Measurements from ENCODE around the gene FAM120AOS. TPM values are rescaled to one million over a fixed set of nuclear protein-coding genes. Genes with fewer than 3 reads are reported as not detected.
A peak's percentile ranks its signal among the peaks of the same experiment; 100 is the strongest.

Gene FAM120AOS
- total and polyA plus RNA-seq, 2 experiments from 2014 or later: 36.6 to 43.4 TPM

DNA sequence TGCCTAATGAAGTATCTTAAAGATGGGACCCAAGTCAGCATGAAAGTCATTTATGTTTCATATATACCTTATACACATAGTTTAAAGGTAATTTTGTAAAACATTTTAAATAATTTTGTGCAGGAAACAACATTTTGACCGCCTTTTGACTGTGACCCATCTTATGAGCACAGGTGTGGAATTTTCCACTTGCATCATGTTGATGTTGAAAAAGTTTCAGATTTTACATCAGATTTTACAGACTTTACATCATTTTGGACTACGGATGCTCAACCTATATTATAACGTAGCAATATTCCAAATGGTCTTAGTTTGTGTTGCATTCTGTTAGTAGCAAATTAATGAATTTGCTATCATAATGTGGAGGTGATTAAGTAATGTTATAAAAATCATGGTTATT lies 21.7 kb upstream of the FAM120AOS start:
- no peak for TF ChIP-seq EZH2 (IDR thresholded peaks at IDR 0.05; ENCODE audit: insufficient read depth, poor library complexity, severe bottlenecking)
- no peak for TF ChIP-seq EZH2phosphoT487 (IDR thresholded peaks at IDR 0.05; ENCODE audit: insufficient read depth, low read depth)
- Histone ChIP-seq H3K79me2 (ENCODE audit: insufficient read depth) (peaks cover 100% of the 10 kb centered on the region), H3K9me2 (ENCODE audit: insufficient read depth) (no peaks in the 10 kb centered on the region), H3K9ac (no peak overlapping the region), H3K4me1 (ENCODE audit: insufficient read depth) (peaks cover 18% of the 10 kb centered on the region), H3K27me3 (replicated peaks; ENCODE audit: insufficient read depth) (no peaks in the 10 kb centered on the region), H2AFZ (no peak overlapping the region), H3F3A (ENCODE audit: insufficient read depth) (peaks cover 4% of the 10 kb centered on the region; the same call in 1 of the 2 replicates), H4K20me1 (ENCODE audit: insufficient read depth) (0 out of 2 replicates have a peak, but pooled peaks cover 11% of the 10 kb centered on the region), H3K4me2 (ENCODE audit: unreplicated experiment) (no peak overlapping the region), H3K4me3 (no peak overlapping the region), H3K36me3 (ENCODE audit: low read depth) (0 out of 2 replicates have a peak, but pooled peaks cover 16% of the 10 kb centered on the region), H3K9me3 (ENCODE audit: low read depth) (no peaks in the 10 kb centered on the region), H3K27ac (no peak overlapping the region)
- DNase-seq: no peak
- in situ Hi-C loops (cut with MboI): no loop called here
- WGBS, 2 experiments (ENCODE audit: low coverage in 1 of 2, low lambda C conversion rate in 2 of 2, missing lambda C conversion rate in 2 of 2): 96 to 98% methylated on average over 3 of the region's 3 CpGs

DNA sequence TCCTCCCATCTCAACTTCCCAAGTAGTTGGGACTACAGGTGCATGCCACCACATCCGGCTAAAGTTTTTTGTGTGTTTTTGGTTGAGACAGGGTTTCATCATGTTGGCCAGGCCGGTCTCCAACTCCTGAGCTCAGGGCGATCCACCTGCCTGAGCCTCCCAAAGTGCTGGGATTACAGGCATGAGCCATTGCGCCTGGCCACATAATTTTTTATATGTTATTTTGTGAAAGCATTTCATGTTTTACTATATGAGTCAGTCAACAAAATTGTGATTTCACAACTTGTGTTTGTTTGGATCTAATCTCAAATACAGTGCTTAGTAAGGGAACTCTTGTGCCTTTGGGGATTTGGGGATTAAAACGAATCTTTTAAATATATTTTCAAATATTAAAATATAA lies 20.0 kb upstream of the FAM120AOS start:
- in situ Hi-C loops (cut with MboI): no loop called here

DNA sequence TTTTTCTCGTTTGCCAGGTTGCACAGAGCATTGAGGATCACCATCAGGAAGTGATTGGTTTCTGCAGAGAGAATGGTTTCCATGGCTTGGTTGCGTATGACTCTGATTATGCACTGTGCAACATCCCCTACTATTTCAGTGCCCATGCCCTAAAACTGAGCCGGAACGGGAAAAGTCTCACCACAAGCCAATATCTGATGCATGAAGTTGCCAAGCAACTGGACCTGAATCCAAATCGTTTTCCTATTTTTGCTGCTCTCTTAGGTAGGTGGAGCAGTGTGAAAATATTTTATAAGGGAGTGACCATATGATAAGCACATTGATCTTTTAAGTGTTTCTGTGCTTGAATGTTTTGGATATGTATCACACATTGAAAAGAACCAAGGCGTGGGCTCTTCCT lies 17.7 kb upstream of the FAM120AOS start:
- peak overlapping the region; percentile 36 for H3K27ac ChIP-seq
- no peaks in the 10 kb centered on the region for H3K9me2 ChIP-seq (ENCODE audit: insufficient read depth)
- no peak overlapping the region for H3K4me3 ChIP-seq
- peaks cover 100% of the 10 kb centered on the region for H3K79me2 ChIP-seq (ENCODE audit: insufficient read depth)
- peaks cover 5% of the 10 kb centered on the region; the same call in 1 of the 2 replicates for H4K20me1 ChIP-seq (ENCODE audit: insufficient read depth)
- H3F3A ChIP-seq (ENCODE audit: insufficient read depth): peaks cover 4% of the 10 kb centered on the region; the same call in 1 of the 2 replicates
- TF ChIP-seq EZH2 (IDR thresholded peaks at IDR 0.05; ENCODE audit: insufficient read depth, poor library complexity, severe bottlenecking): no peak
- TF ChIP-seq EZH2phosphoT487 (IDR thresholded peaks at IDR 0.05; ENCODE audit: insufficient read depth, low read depth): no peak
- peaks cover 31% of the 10 kb centered on the region for H3K4me1 ChIP-seq (ENCODE audit: insufficient read depth)
- 27% methylated on average over 6 of the region's 6 CpGs for WGBS, 2 experiments (ENCODE audit: low coverage in 1 of 2, low lambda C conversion rate in 2 of 2, missing lambda C conversion rate in 2 of 2)
- peak overlapping the region; percentile 41 for H3K4me2 ChIP-seq (ENCODE audit: unreplicated experiment)
- no peaks in the 10 kb centered on the region for H3K27me3 ChIP-seq (replicated peaks; ENCODE audit: insufficient read depth)
- no peaks in the 10 kb centered on the region for H3K9me3 ChIP-seq (ENCODE audit: low read depth)
- peak; percentile 46 for DNase-seq
- in situ Hi-C loops (cut with MboI): no loop called here
- H3K9ac ChIP-seq: no peak overlapping the region
- 0 out of 2 replicates have a peak, but pooled peaks cover 2% of the 10 kb centered on the region for H3K36me3 ChIP-seq (ENCODE audit: low read depth)
- no peak overlapping the region for H2AFZ ChIP-seq

More for the DNA sequence above, 20.0 kb upstream of the FAM120AOS start:
- TF ChIP-seq EZH2phosphoT487 (IDR thresholded peaks at IDR 0.05; ENCODE audit: insufficient read depth, low read depth) (no peak), EZH2 (IDR thresholded peaks at IDR 0.05; ENCODE audit: insufficient read depth, poor library complexity, severe bottlenecking) (no peak)
- DNase-seq: peak; percentile 70
- no peak overlapping the region for H3K4me2 ChIP-seq (ENCODE audit: unreplicated experiment)
- no peaks in the 10 kb centered on the region for H3K27me3 ChIP-seq (replicated peaks; ENCODE audit: insufficient read depth)
- H3K36me3 ChIP-seq (ENCODE audit: low read depth): 0 out of 2 replicates have a peak, but pooled peaks cover 16% of the 10 kb centered on the region
- peaks cover 100% of the 10 kb centered on the region for H3K79me2 ChIP-seq (ENCODE audit: insufficient read depth)
- no peak overlapping the region for H2AFZ ChIP-seq
- no peaks in the 10 kb centered on the region for H3K9me3 ChIP-seq (ENCODE audit: low read depth)
- H3K4me3 ChIP-seq: no peak overlapping the region
- H3K4me1 ChIP-seq (ENCODE audit: insufficient read depth): peaks cover 31% of the 10 kb centered on the region
- no peak overlapping the region for H3K9ac ChIP-seq
- no peaks in the 10 kb centered on the region for H3K9me2 ChIP-seq (ENCODE audit: insufficient read depth)
- H3F3A ChIP-seq (ENCODE audit: insufficient read depth): peaks cover 4% of the 10 kb centered on the region; the same call in 1 of the 2 replicates
- WGBS, 2 experiments (ENCODE audit: low coverage in 1 of 2, low lambda C conversion rate in 2 of 2, missing lambda C conversion rate in 2 of 2): 69% methylated on average over 5 of the region's 5 CpGs
- H3K27ac ChIP-seq: peak overlapping the region; percentile 16; the same call in 1 of the 2 replicates
- 0 out of 2 replicates have a peak, but pooled peaks cover 11% of the 10 kb centered on the region for H4K20me1 ChIP-seq (ENCODE audit: insufficient read depth)

DNA sequence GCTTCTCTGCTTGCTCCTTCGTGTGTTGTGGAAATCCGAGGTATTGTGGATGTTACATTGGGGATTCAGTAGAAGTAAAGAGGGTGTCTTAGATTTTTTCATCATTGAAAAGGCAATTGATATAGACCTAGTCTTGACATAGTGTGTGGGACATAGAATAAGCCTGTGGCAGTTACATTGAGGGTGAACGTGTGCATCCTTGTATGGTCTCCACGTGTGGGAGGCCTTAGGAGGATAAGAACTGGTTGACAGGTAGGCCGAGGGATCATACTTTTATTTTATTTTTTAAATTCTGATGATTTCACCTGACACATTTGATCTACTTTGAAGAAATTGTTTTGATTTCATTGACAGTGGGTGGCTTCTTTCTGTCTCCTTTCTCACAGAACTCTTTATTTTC lies 17.0 kb upstream of the FAM120AOS start:
- WGBS, 2 experiments (ENCODE audit: low coverage in 1 of 2, low lambda C conversion rate in 2 of 2, missing lambda C conversion rate in 2 of 2): 84 to 89% methylated on average over 5 of the region's 5 CpGs
- Histone ChIP-seq H3K9me2 (ENCODE audit: insufficient read depth) (no peaks in the 10 kb centered on the region), H3K79me2 (ENCODE audit: insufficient read depth) (peaks cover 100% of the 10 kb centered on the region), H3K27ac (peak overlapping the region; percentile 36; the same call in 1 of the 2 replicates), H3K27me3 (replicated peaks; ENCODE audit: insufficient read depth) (no peaks in the 10 kb centered on the region), H3K4me1 (ENCODE audit: insufficient read depth) (peaks cover 31% of the 10 kb centered on the region), H3K4me3 (no peak overlapping the region), H3K9ac (no peak overlapping the region), H3K36me3 (ENCODE audit: low read depth) (no peaks in the 10 kb centered on the region), H2AFZ (no peak overlapping the region), H3K4me2 (ENCODE audit: unreplicated experiment) (no peak overlapping the region), H3K9me3 (ENCODE audit: low read depth) (no peaks in the 10 kb centered on the region), H3F3A (ENCODE audit: insufficient read depth) (0 out of 2 replicates have a peak, but pooled peaks cover 4% of the 10 kb centered on the region), H4K20me1 (ENCODE audit: insufficient read depth) (no peaks in the 10 kb centered on the region; the same call in 1 of the 2 replicates)
- TF ChIP-seq EZH2phosphoT487 (IDR thresholded peaks at IDR 0.05; ENCODE audit: insufficient read depth, low read depth) (no peak), EZH2 (IDR thresholded peaks at IDR 0.05; ENCODE audit: insufficient read depth, poor library complexity, severe bottlenecking) (no peak)
- in situ Hi-C loops (cut with MboI): no loop called here
- DNase-seq: no peak
